HG02642 (cell line): Measurements from ENCODE around the gene PSIP1.
"Not testable (repeated sequence)": the region's sequence is repeated elsewhere in the genome, so short reads cannot be mapped to it uniquely, and the experiment has no call there.

Experiments used
- ATAC-seq: cut with Tn5 transposase; IDR thresholded peaks from one replicate; pipeline ENCODE4 v1.9.1; 2021; ENCODE audit warnings: mild to moderate bottlenecking; ENCODE audit not compliant: unreplicated experiment, poor library complexity

PSIP1 gene

GRCh38 chr9:15442264-15442663 is 68.5 kb downstream of the PSIP1 start:
- ATAC-seq, result not testable (repeated sequence)

GRCh38 chr9:15441841-15442240 is 68.9 kb downstream of the PSIP1 start:
- not testable (repeated sequence) for ATAC-seq

GRCh38 chr9:15438891-15439290 is 71.9 kb downstream of the PSIP1 start:
- no peak for ATAC-seq

- ATAC-seq, result peak; percentile 65
Observed at GRCh38 chr9:15433661-15434060, 77.1 kb downstream of the PSIP1 start.

GRCh38 chr9:15433191-15433590 is 77.6 kb downstream of the PSIP1 start:
- ATAC-seq, result no peak

GRCh38 chr9:15430920-15431844 is 79.6 kb downstream of the PSIP1 start:
- no peak for ATAC-seq

- ATAC-seq, result not testable (repeated sequence)
Observed at GRCh38 chr9:15427702-15428101, 83.1 kb downstream of the PSIP1 start.

- ATAC-seq, result peak; percentile 39
Observed at GRCh38 chr9:15426019-15426418, 84.8 kb downstream of the PSIP1 start.

GRCh38 chr9:15423231-15423985 is 87.4 kb downstream of the PSIP1 start:
- peak; percentile 16 for ATAC-seq

- ATAC-seq, result peak; percentile 98
Observed at GRCh38 chr9:15422372-15423230, 88.2 kb downstream of the PSIP1 start, which contains the start of gene SNAPC3. SNAPC3 (plus strand) TSS chr9:15422876; CDS start chr9:15422880, 4 bp downstream.

- no peak for ATAC-seq
Observed at GRCh38 chr9:15421990-15422371, 88.8 kb downstream of the PSIP1 start.

GRCh38 chr9:15421532-15421931 is 89.2 kb downstream of the PSIP1 start:
- no peak for ATAC-seq

GRCh38 chr9:15420796-15421195 is 90.0 kb downstream of the PSIP1 start:
- ATAC-seq, result no peak

GRCh38 chr9:15417626-15418025 is 93.1 kb downstream of the PSIP1 start:
- ATAC-seq, result no peak

GRCh38 chr9:15416880-15417279 is 93.9 kb downstream of the PSIP1 start:
- ATAC-seq, result no peak
